ENCODE measurements around the gene ZNF267.
A peak's percentile ranks its signal among the peaks of the same experiment; 100 is the strongest.
"Not testable (repeated sequence)": the region's sequence is repeated elsewhere in the genome, so short reads cannot be mapped to it uniquely, and the experiment has no call there.

The ZNF267 gene

DNA sequence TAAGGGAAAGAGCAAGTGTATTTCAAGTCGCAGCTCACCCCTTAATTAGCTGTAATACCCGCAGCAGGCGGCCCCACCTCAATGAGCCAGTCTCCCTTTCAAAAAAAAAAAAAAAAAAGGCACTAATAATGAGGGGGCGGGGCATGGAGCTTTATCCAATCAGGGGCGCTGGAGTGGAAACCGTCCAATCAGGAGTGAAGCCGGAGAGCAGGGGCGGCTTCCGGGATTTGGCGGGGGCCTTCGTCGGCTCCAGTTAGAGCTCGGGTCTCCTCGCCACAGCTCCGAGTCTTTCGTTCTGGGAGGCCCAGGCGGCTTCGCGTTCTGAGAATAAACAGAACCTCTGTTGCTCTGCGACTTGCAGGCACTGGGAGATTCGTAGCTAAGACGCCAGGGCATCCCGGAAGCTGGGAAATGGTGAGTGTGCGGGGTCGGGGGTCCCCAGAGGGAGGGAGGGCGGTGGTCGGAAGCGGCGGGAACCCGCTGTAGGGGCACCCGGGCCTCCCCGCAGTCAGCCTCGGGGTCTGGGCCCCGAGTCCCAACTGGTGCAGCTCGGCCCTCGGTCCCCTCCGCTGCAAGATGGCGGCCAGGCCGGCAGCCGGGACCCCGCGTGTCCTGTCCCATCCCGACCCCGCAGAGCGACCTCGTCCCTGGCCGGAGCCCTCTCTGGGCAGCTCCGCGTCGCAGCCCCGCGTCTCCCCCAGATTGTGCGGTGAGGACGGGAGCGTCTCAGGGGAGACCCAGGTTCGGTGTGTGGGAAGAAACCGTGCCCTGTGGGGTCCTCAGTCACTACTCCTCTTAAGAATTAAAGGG, at the start of gene ZNF267:
ZNF267 (plus strand) TSS at position 252 of the 810 bp plus-strand sequence; CDS start at position 412, 160 bp downstream.
- DNase-seq, result peak; percentile 95

DNA sequence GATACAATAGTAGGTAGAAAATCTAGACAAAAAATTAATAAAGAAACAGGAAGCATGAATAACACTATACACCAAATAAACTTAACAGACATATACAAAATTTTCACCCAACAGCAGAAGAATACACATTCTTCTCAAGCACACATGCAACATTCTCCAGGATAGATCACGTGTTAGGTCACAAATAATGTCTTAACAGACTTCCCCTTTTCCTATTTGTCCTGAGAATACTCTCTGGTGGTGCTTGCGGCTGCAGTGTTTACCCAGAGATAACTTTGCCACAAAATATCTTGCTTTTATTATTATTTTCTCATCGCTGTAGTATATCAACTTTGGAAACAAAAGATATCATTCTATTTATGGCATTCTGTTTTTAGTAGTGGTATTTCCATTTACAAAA, 40.6 kb upstream of the ZNF267 start:
- DNase-seq, result no peak

DNA sequence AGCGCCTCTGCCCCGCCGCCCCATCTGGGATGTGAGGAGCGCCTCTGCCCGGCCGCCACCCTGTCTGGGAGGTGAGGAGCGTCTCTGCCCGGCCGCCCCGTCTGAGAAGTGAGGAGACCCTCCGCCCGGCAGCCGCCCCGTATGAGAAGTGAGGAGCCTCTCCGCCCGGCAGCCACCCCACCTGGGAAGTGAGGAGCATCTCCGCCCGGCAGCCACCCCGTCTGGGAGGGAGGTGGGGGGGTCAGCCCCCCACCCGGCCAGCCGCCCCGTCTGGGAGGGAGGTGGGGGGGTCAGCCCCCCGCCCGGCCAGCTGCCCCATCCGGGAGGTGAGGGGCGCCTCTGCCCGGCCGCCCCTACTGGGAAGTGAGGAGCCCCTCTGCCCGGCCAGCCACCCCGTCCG, 37.2 kb upstream of the ZNF267 start:
- DNase-seq, result not testable (repeated sequence)

DNA sequence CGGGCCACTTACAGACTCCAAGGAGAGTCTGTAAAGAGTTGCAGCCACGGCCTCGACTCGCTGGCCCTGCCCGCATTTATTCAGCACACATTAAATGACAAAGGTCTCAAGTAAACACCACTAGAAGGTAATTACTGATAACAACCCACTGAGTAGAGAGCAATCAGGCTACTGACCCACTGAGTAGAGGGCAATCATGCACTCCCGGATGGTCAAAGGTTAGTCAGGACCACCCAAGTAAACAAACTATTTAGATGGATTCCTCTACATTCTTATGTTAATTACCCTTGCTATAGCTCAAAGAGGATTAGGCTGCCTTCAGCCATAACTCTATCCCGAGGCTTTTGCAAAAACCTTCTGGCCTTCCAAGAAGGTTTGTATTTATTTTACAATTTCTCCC, 30.7 kb upstream of the ZNF267 start:
- no peak for DNase-seq

DNA sequence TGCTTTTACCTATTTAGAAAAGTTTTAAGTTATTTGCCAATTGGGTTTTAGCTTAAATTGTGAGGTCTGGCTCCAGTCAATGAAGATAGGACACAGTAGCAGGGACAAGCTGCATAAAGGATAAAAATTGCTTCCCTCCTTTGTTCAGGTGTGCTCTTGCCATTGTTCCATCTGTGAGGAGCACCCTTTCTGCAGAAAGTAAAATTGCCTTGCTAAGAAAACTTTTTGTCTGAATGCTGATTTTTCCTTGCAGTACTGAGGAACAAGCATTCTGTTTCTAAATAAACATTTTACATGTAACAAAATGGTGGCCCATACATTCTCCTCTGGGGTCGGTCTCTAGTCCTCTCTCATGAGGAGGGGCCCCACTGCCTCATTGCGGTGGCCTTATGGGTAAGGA, 25.0 kb upstream of the ZNF267 start:
- not testable (repeated sequence) for DNase-seq

DNA sequence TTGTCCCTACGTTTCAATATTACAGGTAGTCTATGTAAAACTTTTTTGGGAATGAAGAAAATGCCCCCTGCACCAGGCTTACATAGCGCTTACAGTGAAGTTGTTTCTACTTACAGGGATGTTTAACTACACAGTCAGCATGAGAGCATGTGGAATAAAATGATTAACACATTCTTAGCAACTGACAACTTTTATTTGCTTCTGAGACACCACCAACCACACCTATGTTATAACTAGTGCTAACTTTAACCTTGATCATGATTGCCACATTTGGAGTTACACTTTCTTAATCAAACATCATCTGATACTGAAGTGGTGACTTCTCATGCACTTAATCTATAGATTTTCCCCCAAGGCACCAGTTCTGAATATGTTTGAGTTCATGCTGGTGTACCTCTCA, 20.3 kb upstream of the ZNF267 start:
- DNase-seq, result no peak

DNA sequence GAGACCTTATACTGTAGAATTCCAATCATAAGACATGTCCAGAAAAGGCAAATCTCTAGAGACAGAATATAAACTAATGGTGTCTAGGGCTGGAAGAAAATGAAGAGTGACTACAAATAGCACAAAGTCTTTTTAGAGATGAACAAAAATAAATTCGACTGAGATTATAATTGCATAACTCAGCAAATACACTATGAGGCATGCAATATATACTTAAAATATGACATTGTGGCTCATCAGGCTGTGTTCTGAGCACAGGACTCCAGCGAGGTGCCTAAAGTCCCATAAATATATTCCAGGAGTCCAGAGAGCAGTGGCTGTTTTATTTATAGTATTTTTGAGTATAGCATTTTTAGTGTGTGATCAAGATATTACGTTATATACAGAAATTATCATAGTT, 13.1 kb upstream of the ZNF267 start:
- DNase-seq, result no peak

DNA sequence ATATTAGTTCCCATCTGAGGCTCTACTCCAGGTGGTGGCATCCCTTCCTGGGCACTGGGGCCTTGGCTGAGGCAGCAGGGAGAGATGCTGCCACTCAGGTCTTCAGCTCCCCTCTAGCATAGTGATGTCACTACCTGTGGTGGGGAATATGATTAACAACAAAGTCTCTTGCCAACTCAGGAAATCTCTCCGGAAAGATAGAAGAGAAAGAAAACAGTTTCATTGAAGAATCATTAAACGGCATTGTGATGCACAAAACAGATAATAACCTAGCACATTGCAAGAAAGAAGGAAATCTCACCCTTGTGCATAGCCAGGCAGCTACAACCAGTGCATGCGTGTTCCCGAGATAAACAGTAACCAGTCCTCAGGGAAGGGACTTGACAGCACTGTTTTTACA, 12.2 kb upstream of the ZNF267 start:
- DNase-seq, result no peak

DNA sequence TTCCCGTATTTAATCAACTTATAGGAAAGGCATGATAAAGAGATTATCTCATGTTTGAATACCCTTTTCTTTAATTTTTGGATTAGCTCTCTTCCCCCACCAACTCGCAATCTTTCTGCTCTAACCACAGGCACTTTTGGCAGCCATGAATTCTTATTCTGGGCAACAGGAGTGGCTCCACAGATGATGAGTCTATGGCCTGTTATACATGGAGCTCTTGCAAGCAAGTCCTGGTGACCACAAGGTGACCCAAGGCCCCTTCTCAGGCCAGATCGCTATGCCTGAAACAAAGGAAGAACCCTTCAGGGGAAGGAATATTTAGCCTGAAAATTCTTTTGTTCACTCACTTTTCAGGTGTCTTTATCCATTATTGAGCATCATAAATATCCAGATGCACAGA, 10.8 kb upstream of the ZNF267 start:
- no peak for DNase-seq

DNA sequence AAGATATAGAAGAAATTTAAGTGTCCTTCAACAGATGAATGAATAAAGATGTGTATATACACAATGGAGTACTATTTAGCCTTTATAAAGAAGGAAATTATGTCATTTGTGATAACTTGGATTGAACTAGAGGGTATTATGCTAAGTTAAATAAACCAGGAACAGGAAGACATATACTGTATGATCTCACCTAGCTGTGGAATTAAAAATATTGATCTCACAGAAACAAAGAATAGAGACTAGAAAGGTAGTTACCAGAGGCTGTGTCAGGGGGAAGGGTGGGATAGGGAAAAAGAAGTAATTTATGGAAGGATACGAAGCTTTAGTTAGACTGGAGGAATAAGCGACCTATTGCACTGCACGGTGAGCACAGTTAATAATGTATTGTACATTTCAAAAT, 5.4 kb upstream of the ZNF267 start:
- DNase-seq, result no peak

DNA sequence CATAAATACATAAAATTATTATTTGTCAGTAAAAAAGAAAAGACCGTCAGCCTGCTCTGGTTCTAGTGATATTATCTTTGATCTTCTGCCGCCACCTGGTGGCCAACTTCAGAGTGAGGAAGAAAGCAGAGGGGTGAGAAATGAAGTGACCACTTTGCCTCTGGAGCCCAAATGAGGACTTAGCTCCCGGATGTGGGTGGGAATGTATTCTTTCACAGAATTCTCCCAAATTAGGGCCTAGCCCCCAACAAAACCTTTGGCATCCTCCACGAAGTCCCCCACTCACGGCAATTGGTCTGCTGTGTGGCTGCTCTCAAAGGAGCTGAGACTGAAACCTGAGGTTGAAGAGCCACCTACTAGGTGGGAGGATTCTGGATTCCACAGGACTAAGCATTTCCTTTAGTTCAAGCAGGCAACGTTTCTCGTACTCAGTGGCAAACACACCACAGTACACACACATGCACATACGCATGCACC, 4.9 kb upstream of the ZNF267 start:
- peak; percentile 86 for DNase-seq

DNA sequence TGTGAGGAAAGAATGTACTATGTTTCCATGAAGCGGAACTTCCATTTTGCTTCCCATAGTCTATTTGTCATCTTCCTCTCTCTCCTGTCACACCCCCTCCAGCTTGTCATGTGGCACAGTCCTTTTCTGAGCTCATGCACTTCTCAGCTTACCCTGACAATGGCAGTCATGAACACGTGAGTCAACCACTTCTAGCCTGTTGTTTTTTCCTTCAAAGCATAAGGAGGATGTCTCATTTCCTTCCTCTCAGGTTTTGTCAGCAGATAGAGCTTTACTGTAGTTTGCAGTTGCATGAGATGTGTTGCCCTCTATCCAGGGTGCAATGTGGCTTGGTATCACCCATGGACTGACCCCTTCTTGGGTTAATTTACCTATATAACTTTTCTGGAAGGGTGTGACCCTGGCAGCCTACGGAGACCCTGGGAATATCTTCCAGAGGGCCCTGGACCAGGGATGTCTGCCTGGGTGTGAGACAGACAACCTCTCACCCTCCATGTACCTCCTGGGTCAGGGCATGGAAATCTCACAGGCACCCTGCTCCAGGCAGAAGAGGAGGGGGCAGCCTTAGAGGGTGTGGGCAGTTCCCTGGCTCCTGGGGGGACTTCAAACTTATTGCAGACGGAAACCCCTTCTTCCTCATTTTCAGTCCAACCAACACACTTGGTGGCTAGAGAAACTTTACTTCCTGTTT, 4.0 kb upstream of the ZNF267 start:
- peak; percentile 78 for DNase-seq

DNA sequence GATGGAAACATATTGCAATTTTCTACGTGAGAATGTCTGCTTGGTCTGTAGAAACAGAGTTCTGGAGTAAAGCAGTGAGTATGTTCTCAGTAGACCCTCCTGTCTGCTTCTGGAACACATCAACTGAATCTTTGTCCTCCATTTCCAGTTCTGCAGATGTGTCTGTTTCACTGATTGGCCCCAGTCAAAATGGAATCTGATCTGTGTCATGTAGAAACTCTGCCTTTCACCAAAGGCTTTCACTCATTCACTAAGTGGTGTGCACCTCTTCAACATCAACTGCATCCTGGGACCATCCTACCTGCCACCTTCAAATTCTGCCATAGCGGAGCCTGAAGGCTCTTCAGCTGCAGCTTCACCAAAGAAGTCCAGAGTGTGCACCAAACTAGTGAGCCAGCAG, 2.8 kb upstream of the ZNF267 start:
- DNase-seq, result no peak

DNA sequence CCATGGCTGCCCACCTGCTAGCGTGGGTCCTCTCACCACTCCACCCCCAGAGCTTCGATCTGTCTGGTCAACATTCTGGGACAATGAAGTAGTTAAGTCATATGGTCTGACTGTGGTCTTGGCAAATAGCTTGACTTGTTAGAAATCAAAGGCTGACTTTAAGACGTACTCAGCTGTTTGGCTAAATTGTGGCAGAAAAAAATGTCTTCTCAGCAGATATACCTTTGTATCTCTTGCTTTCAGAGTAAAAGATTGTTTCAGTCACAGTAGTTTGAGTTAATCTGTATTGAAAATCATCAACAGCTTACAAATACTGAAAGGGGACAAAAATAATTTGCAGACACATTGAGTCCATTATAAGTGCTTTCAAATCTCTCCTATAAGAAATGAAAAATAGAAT, 2.1 kb upstream of the ZNF267 start:
- DNase-seq, result no peak

DNA sequence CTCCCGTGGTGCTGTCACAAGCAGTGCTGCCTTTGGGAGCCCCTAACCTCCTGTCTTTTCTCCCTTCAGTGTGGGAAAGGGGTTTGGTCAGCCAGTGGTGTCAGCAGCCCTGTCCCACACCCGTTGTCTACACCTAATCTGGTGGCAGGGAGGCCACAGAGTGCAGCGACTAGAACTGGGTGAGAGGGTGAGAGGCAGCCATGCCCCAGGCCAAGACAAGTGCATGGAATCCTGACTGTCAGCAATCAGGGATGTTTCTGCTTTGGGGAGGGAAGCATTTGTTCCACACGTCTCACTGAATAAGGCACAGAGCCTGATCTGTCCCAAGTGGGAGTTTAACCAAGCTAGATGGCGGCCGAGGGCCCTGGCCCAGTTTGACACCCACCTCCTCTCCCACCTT, 1.4 kb upstream of the ZNF267 start:
- no peak for DNase-seq

DNA sequence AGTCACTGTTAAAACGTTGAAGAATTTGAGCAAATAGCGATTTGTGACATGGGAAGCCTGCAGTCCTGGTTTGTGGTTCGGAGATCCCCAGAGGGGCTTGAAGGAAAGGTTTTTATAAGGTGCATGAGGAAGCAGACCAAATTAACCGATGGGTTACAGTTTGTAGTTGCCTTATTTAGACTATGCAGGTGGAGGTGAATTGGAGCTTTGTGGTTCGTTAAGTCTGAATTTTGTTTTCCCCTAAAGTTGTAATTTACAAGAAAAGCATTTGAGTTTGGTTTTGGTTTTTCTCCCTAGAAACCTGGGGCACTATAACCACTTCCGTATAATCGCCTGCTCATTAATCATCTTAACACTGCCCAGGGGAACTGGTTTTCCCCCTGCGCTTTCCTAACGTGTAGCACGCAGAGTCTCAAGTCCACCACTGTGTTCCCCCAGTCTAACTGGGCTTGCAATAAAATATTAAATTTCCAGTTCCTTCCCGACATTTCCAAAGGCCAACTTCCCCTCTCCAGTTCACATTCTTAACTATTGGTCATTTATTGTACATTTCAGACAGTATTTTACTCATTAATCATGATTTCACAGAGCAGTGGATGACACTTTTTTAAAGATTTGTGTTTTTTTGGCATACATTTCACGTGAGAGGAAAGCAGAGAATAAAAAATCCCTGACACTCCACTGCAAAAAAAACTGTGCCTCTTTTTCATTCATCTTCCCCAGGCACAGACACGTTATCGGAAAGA, 932 bp downstream of the ZNF267 start:
- peak; percentile 49 for DNase-seq

DNA sequence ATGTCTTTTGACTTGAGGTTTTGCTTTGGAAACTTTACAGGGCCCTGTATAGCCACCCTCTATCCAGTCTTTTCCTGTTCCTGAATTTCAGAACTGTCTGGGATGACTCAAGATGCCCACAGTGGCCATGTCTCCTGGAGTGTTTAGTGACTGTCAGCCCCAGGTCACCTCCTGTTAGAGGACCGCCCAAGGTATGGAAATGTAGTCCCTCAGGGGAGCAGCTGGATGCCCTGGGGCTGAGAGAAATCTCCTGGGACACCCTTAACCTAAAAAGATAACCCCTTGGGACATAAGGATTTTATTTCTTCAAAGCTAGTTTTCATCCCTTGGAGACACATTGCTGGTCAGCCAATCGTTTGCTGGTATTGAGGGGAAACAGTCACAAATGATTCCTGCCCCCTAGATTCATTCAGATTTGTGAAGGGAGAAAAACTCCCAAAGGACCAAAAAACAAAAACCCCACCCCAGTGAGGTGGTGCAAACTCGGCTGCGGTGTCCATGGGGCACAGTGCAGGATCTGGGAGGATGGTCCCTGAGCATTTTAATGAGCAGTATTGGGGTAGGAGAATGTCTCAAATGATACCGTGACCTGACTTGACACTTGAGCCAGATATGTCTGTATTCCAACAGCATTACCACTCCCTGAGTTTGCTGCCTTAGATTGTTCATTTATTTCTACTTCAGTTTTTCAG, 1.7 kb downstream of the ZNF267 start:
- DNase-seq, result no peak

DNA sequence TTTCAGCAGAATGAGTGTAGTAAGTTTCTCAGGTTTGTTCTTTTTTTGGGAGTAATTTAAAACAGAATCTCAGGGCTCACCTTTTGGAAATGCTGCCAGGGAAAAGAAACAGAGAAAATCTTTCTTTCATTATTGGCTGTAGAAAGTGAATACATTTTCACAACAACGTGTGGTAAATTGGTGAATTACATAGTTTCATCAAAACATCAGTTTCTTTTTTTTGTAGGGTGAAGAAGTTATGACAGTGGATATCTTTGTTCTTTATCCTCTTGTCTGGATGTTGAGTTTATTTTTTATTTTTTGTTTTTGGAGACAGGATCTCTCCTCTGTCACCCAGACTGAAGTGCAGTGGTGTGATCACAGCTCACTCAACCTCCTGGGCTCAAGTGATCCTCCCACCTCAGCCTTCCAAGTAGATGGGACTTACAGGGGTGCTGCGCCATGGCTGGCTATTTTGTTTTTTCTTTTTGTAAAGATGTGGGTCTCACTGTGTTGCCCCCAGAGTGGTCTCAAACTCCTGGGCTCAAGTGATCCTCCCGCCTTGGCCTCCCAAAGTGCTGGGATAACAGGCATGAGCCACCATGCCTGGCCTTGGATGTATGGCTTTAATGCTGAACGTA, 2.4 kb downstream of the ZNF267 start:
- no peak for DNase-seq

DNA sequence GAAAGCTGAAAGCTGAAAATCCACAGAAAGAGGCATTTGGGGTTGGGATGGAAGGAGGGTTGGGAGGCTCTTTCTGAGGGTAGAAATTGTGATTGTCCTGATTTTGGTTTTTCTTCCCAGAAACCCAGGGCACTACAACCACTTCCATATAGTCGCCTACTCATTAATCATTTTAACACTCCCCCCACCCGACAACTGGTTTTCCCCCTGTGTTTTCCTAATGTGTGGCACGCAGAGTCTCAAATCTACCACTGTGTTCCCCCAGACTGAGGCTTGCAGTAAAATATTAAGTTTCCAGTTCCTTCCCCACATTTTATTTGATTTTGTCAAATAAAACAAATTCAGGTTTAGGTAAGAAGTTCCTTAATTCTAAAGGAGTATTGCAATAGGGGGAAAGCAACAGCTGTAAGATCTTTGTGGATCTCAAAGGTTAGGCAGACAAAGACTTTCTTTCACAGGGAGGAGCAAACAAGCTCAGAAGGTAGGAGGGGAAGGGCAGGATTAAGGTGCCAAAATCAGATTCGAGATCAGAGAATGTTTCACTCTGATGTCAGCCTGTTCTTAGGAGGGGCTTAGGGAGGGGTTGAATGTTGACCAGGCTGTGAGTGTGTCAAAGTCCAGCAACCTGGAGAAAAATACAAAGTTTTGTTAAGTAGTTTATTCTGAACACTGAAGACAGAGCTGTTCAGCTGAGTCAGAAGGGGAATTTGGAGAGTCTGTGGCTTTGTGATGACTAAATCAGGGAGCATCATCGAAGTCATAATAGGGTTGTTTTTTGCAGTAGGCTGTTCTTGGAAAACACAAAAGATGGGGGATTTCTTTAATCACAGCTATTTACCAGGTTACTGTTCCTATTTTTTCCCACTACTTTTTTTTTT, 3.6 kb downstream of the ZNF267 start:
- peak; percentile 57 for DNase-seq

DNA sequence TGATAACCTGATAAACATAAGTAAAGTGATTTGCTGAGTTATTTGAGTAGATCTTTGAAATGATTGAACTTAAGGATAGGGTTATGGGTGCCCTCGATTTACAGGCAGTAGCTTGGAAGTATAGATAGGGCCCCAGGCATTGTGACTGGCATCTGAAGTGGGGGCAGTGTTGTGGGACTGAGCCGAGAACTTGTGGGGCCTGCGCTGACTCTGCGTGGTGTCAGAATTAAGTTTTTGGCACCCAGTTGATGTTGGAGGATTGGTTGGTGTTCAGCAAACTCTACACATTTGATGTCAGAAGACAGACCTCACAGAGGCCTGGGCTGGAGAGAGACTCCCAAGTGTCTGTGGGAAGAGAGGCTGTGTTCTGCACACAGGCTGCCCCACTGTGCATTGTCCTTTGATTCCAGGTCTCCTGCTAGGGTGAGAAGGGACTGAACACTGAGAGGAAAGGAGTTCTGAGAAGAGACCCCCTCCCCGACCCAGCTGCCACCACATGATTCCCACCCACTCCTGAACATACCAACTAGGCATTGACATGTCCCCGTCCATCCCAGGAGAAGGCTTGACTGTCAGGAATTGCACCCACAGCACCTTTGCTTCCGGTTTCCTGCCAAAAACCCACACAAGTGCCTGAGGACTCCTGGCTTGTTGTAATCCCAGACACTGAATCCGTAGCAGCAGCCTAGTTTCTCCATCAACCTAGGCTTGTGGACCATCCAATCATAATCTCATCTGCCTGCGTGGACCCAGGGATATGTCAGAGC, 4.5 kb downstream of the ZNF267 start:
- no peak for DNase-seq

DNA sequence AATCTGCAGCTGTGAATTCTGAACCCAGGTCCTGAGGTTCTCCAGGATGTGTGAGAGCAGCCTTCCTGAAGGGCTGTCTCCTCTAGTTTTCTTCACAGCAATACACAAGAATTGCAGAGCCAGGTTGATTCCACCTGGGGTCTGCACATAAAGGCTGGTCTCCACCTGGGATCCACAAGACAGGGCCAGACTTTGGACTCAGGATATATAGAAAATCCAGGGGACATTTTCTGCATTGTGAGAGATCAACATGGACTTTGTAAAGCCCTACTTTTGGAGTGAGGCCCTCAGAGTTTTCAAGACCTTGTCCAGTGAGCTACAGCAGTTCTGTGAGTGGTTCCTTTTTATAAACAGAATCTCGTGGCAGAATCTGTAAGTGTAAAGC, 6.3 kb downstream of the ZNF267 start:
- no peak for DNase-seq

Data from stimulated activated CD4-positive, alpha-beta T cell treated with anti-CD3 and anti-CD28 coated beads, Interleukin-15, amount 100 ng/mL, for 24 hours (primary cell).